NCI-H69 (cell line): ENCODE results near the gene ZNF426.
"Not testable (repeated sequence)": the region's sequence is repeated elsewhere in the genome, so short reads cannot be mapped to it uniquely, and the experiment has no call there.

Experiments used
- DNase-seq: peaks from one replicate; lab custom pipeline; 2025; lab: John Stamatoyannopoulos, UW

ZNF426 gene

DNA sequence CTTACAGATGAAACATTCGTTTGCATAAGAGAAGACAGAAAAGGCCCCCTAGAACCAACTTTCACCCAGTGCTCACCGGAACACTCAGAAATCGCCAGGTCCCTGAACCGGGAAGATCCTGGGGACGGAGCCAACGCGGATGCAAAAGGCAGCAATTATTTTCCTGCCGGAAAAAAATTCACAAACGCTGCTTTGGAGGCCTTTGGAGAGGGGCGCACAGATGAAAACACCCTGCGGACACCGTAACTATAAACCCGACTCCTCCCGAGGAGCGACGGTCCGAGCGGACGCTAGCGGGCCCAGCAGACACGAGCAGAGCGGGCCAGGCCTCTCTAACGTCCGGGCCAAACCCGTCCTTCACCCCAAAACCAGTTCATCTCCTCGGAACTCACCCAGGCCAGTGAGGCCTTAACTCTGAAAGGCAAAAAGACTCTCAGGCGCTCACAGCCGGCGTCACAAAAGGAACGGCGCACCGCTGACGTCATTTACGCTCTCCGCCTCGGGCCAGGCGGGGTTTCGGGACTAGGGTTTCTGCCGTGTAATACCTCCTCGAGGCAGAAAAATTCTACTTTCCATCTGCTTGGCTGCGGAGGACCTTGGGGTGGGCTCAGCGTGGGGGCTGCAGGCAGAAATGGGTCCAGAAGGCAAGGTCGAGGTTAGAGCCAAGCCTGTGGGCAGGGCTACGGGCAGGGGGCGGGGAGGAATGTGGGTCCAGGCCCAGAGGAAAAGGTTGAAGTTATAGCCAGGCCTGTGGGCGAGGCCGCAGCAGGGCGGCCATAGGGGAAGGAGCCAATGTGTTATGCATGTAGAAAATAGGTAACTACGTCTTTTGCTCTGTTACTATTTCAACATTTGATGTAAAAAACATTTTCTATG lies at the start of gene ZNF426:
TSS of gene ZNF426 (minus strand) at position 463 of the 876 bp plus-strand sequence. CDS start 2,413 bp downstream, outside the sequence.
- peak; percentile 90 for DNase-seq

GRCh38 chr19:9586764-9587163 lies 48.3 kb upstream of the ZNF426 start:
- DNase-seq, result peak; percentile 75

GRCh38 chr19:9584073-9584833 lies 45.8 kb upstream of the ZNF426 start, which contains the start of gene ZNF121:
TSS of gene ZNF121 (minus strand) at chr19:9584504. CDS start at chr19:9568097, 16,407 bp downstream.
- peak; percentile 91 for DNase-seq

GRCh38 chr19:9582081-9582725 lies 43.8 kb upstream of the ZNF426 start:
- DNase-seq, result not testable (repeated sequence)

GRCh38 chr19:9580728-9581127 lies 42.3 kb upstream of the ZNF426 start:
- no peak for DNase-seq

DNA sequence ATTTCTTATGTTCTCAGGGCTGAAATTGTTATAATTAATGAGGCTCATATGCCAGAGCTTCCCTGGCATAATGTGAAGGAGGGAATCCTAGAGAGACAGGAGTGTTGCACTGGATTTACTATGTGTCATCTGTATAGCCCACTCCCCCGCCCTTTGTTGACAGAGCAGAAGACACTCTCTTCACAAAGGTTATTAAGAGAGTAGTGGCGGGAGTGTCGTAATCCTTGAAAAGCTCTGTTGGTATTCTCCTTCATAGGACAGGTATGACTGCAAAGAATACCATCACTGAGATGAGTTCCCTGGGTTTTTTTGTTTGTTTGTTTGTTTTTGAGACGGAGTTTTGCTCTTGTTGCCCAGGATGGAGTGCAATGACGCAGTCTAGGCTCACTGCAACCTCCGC lies 31.8 kb upstream of the ZNF426 start:
- no peak for DNase-seq

DNA sequence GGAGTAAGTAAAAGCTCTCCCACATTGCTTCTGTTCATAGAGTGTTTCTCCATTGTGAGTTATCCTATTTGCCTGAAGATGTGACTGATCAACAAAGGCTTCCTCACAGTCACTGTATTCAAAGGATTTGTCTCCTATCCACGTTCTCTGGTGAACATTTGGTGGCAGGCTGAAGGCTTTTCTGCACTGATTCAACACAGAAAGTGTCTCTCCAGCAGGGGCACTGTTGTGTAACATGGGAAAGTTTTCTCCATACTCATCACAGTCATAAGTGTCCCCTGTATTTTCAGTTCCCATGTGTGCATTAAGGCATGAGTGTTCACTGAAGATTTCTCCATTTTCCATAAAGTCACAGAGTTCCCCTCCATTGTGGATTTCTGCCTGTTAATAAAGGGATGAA lies 28.3 kb upstream of the ZNF426 start:
- DNase-seq, result no peak

DNA sequence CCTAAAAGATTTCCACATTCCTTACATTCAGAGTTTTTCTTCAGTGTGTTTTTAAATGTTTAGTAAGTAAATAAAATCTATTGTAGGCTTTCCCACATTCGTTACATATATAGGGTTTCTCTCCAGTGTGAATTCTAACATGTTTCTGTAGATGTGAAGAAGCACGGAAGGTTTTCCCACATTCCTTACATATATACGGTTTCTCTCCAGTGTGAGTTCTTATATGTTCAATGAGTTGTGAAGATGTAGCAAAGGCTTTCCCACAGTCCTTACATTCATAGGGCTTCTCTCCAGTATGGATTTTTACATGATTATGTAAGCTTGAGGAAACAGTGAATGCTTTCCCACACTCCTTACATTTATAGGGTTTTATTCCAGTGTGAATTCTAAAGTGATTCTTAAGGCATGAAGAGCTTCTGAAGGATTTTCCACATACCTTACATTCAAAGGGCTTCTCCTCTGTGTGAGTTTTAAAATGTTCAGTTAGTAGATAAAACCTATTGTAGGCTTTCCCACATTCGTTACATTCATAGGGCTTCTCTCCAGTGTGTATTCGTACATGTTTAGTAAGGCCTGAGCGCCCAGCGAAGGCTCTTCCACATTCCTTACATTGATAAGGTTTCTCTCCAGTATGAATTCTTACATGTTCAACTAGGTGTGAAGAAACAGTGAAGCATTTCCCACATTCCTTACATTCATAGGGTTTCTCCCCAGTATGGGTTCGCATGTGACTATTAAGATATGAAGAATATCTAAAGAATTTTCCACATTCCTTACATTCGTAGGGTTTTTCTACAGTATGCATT lies 27.7 kb upstream of the ZNF426 start:
- peak; percentile 8 for DNase-seq

DNA sequence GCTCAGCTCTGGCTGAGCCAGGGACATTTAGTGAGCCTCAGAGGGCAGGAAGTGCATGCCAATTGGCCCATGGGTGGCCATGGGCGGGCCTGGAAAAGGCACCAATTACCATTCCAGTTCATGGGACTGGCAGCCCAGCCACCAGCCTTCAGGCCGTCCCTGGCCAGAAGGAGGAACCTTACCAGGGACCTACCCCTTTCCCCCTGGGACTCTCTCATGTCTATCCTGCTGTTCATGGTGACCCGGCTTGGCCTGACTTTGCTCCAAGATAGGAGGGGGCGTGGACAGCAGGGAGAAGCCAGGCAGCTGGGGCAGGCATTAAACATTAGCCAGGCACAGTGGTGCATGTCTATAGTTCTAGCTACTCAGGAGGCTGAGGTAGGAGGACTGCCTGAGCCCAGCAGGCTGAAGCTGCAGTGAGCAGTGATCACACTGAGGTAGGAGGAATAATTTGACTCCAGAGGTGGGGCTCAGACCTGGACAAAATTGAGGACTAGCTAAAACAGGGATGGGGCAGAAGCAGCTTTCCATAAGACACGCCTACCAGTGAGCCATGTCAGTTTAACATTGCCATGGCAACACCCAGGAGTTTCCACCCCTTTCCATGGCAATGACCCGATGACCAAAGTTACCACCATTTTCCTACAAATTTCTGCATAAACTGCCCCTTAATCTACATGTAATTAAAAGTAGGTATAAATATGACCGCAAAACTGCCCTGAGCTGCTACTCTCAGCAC lies 14.3 kb upstream of the ZNF426 start:
- DNase-seq, result no peak

- no peak for DNase-seq
Measured at GRCh38 chr19:9547870-9548269, 9.4 kb upstream of the ZNF426 start.

GRCh38 chr19:9541281-9541680 lies 2.8 kb upstream of the ZNF426 start:
- DNase-seq, result not testable (repeated sequence)

- DNase-seq, result not testable (repeated sequence)
Measured at GRCh38 chr19:9539921-9540320, 1.5 kb upstream of the ZNF426 start.

- DNase-seq, result not testable (repeated sequence)
Measured at GRCh38 chr19:9539201-9539600, 756 bp upstream of the ZNF426 start.

DNA sequence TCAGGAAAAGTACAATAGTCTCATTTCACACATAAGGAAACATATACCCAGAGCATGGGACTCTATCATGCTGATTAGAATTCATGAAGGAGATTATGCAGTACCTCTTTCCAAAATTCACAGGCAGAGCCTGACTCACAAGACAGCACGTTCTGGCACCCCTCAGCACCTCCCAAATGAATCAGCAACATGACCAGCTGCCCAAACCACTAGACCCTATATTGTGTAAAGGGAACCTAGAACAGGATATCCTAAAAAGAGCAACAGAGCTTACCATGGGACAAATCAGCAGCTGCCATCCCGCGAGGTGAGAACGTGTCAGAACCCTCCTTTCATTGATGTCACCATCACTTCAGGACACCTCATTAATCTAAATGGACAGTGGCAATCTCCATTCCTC lies 2.5 kb downstream of the ZNF426 start:
- no peak for DNase-seq

DNA sequence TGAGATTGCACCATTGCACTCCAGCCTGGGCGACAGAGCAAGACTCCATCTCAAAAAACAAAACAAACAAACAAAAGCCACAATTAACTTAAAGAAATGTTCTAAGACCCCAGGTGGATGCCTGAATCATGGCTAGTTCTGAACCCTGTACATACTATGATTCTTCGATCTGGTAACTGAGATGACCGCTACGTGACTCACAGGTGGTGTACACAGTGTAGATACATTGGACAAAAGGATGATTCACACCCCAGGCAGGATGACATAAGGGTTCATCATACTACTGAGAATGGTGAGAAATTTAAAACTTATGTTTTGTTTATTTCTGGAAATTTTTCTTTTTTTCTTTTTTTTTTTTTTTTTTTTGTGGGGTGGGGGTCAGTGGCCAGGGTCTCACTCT lies 6.5 kb downstream of the ZNF426 start:
- DNase-seq, result no peak

DNA sequence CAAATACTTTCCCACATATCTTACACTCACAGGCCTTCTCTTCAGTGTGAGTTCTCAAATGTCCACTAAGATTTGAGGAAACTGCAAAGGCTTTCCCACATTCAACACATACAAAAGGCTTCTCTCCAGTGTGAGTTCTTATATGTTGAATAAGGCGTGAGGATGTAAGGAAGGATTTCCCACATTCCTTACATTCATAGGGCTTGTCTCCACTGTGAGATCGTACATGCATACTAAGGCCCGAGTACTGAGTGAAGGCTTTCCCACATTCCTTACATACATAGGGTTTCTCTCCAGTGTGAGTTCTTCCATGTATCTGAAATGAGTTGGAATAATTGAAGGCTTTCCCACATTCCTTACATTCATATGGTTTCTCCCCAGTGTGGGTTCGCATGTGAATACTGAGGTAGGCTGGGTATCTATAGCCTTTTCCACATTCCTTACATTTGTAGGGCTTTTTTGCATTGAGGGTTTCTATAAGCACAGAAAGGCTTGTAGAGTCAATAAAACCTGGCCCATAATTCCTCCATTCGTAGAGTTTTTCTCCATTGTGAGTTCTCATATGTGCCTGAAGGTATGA lies 9.6 kb downstream of the ZNF426 start:
- no peak for DNase-seq

DNA sequence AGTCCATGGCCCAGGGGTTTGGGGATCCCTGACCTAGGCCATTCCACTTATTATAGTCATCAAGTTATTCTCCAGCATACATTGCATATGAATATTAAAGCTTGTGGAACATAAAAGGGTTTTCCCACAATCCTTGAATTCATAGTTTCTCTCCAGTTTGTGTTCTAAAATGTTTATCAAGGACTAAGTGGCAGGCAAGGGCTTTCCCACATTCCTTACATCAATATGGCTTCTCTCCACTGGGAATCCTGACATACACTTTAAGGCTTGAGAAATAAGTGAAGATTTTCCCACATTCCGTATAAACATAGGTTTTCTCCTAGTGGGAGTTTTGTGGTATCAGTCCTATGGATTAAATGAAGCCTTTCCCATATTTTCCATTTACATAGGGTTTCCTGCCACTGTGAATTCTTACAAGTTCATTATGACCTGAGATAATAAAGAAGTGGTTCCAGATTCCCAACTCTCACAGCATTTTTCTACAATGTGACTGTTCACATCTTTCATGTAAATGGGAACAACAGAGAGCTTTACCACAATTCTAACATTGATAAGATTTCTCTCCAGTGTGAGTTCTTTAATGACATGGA lies 14.5 kb downstream of the ZNF426 start:
- DNase-seq, result no peak

DNA sequence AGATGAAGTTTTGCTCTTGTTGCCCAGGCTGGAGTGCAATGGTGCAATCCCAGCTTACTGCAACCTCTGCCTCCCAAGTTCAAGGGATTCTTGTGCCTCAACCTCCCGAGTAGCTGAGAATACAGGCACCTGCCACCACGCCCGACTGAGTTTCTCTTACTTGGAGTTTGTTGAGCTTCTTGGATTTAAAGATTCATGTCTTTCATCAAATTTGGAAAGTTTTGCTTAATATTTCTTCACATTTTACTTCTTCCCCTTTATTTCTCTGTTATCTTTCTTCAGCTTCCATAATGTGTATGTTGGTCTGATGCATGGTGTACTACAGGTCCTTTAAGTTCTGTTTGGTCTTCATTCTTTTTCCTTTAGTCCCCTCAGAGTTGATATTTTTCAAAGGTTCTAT lies 31.2 kb downstream of the ZNF426 start:
- no peak for DNase-seq

- DNase-seq, result no peak
Measured at GRCh38 chr19:9500796-9501195, 37.6 kb downstream of the ZNF426 start.
